Liver (tissue), 9 donors: ENCODE data around the gene SPC24. TPM values are rescaled to one million over a fixed set of nuclear protein-coding genes. Genes with fewer than 3 reads are reported as not detected.

ENCODE experiments used
- DNase-seq: peaks from one replicate; pipeline ENCODE4 v3.0.0-alpha.2; 2017; ENCODE audit warnings: low spot score
- H3K27ac ChIP-seq, 2 donors: one replicate each; pipeline ENCODE4 v1.7.0; 2013; ENCODE audit warnings: inconsistent platforms in 2 of 2, low read length in 2 of 2, control low read depth in 1 of 2, low read depth in 1 of 2, mild to moderate bottlenecking in 1 of 2
- H3K27me3 ChIP-seq, 4 donors: one replicate each; pipeline versions ENCODE4 v1.6.1 to v1.7.0; 2013; ENCODE audit warnings: low read length in 3 of 4, inconsistent platforms in 1 of 4, mild to moderate bottlenecking in 1 of 4, moderate library complexity in 1 of 4; ENCODE audit not compliant: control insufficient read depth in 4 of 4, insufficient read depth in 4 of 4
- H3K36me3 ChIP-seq, 4 donors: one replicate each; pipeline versions ENCODE4 v1.6.1 to v1.7.0; 2013; ENCODE audit warnings: low read length in 3 of 4, mild to moderate bottlenecking in 3 of 4, low read depth in 1 of 4, moderate library complexity in 1 of 4; ENCODE audit not compliant: control insufficient read depth in 4 of 4, insufficient read depth in 3 of 4
- H3K4me1 ChIP-seq, 4 donors: one replicate each; pipeline versions ENCODE4 v1.6.1 to v1.7.0; 2013; ENCODE audit warnings: low read length in 3 of 4, mild to moderate bottlenecking in 3 of 4, moderate library complexity in 1 of 4; ENCODE audit not compliant: control insufficient read depth in 4 of 4, insufficient read depth in 4 of 4
- H3K4me3 ChIP-seq, 3 donors: one replicate each; pipeline versions ENCODE4 v1.6.1 to v1.7.0; 2013; ENCODE audit warnings: low read length in 3 of 3, control low read depth in 1 of 3, low read depth in 1 of 3, mild to moderate bottlenecking in 1 of 3
- H3K9ac ChIP-seq, 2 donors: one replicate each; pipeline ENCODE4 v1.7.0; 2013; ENCODE audit warnings: low read length in 2 of 2, mild to moderate bottlenecking in 2 of 2, moderate library complexity in 2 of 2, control low read depth in 1 of 2, low read depth in 1 of 2
- H3K9me3 ChIP-seq, 4 donors: one replicate each; pipeline versions ENCODE4 v1.6.1 to v1.7.0; 2013; ENCODE audit warnings: low read length in 3 of 4; ENCODE audit not compliant: control insufficient read depth in 4 of 4
- EGR1 ChIP-seq, 2 donors: IDR thresholded peaks; 2 replicates each; pipeline ENCODE4 v1.6.1; 2016 to 2018; ENCODE audit warnings: antibody characterized with exemption in 2 of 2, low read depth in 2 of 2
- FOXA1 ChIP-seq: IDR thresholded peaks from 2 replicates; pipeline ENCODE4 v1.6.1; 2016; ENCODE audit warnings: antibody characterized with exemption
- FOXA2 ChIP-seq: IDR thresholded peaks from 2 replicates; pipeline ENCODE4 v1.6.1; 2016; ENCODE audit warnings: antibody characterized with exemption
- GABPA ChIP-seq, 2 donors: IDR thresholded peaks in 1 of 2; conservative IDR thresholded peaks in 1 of 2; 2 replicates each; pipeline ENCODE4 v1.6.1; 2016; ENCODE audit warnings: antibody characterized with exemption in 2 of 2, mild to moderate bottlenecking in 1 of 2, moderate library complexity in 1 of 2
- HNF4A ChIP-seq, 2 donors: conservative IDR thresholded peaks; 2 replicates each; pipeline ENCODE4 v1.6.1; 2016; ENCODE audit warnings: antibody characterized with exemption in 2 of 2, mild to moderate bottlenecking in 2 of 2
- HNF4G ChIP-seq: IDR thresholded peaks from 2 replicates; pipeline ENCODE4 v1.6.1; 2016; ENCODE audit warnings: antibody characterized with exemption
- JUND ChIP-seq, 2 donors: IDR thresholded peaks; 2 replicates each; pipeline ENCODE4 v1.6.1; 2016; ENCODE audit warnings: antibody characterized with exemption in 2 of 2
- NR2F2 ChIP-seq: IDR thresholded peaks from 2 replicates; pipeline ENCODE4 v1.6.1; 2016; ENCODE audit warnings: antibody characterized with exemption
- RAD21 ChIP-seq, 2 donors: IDR thresholded peaks; 2 replicates each; pipeline ENCODE4 v1.6.1; 2016; ENCODE audit warnings: antibody characterized with exemption in 2 of 2, mild to moderate bottlenecking in 2 of 2
- RXRA ChIP-seq, 2 donors: IDR thresholded peaks; 2 replicates each; pipeline ENCODE4 v1.6.1; 2017 to 2018; ENCODE audit warnings: antibody characterized with exemption in 2 of 2, mild to moderate bottlenecking in 1 of 2
- SP1 ChIP-seq: IDR thresholded peaks from 2 replicates; pipeline ENCODE4 v1.6.1; 2018; ENCODE audit warnings: antibody characterized with exemption, mild to moderate bottlenecking
- YY1 ChIP-seq: IDR thresholded peaks from 2 replicates; pipeline ENCODE4 v1.6.1; 2016; ENCODE audit warnings: antibody characterized with exemption, mild to moderate bottlenecking
- WGBS: extraction: QIAGEN DNeasy Blood & Tissue Kit; methylation state at CpG from one replicate; pipeline ENCODE4 v1.1.7; 2013; 5-methylcytosine and 5-hydroxymethylcytosine counted together
- polyA plus RNA-seq, 2 donors: library from polyadenylated mRNA; stranded (reverse) in 1 of 2; unstranded in 1 of 2; fragments of 200-250 nt in 1 of 2; fragments of >200 nt in 1 of 2; fragmentation: Nextera tagmentation in 1 of 2; extraction: Ambion mirVana in 1 of 2; gene quantifications; one replicate each; pipeline versions ENCODE4 v1.2.1 to v1.2.3, GENCODE V29; 2013 to 2015
- total RNA-seq, 2 donors: library from RNA; depleted of rRNA; stranded (reverse); fragments of >200 nt; gene quantifications; one replicate each; pipeline ENCODE4 v1.2.3, GENCODE V29; 2014
- TF ChIP-seq, protein P1 (sequence below): IDR thresholded peaks from 2 replicates; pipeline ENCODE4 v1.6.1; 2016; ENCODE audit warnings: antibody characterized with exemption
- TF ChIP-seq, protein P2 (sequence below): IDR thresholded peaks from 2 replicates; pipeline ENCODE4 v1.6.1; 2016; ENCODE audit warnings: antibody characterized with exemption
- TF ChIP-seq, protein P3 (sequence below): IDR thresholded peaks from 2 replicates; pipeline ENCODE4 v1.6.1; 2016; ENCODE audit warnings: antibody characterized with exemption, mild to moderate bottlenecking
- donor health status: healthy.
- donor health status: healthy.
- donor health status: healthy.
- donor health status: healthy.
- donor health status: healthy.

The SPC24 gene
- total and polyA plus RNA-seq, 4 donors, result 0.42 to 72.5 (median 1.3) TPM

DNA sequence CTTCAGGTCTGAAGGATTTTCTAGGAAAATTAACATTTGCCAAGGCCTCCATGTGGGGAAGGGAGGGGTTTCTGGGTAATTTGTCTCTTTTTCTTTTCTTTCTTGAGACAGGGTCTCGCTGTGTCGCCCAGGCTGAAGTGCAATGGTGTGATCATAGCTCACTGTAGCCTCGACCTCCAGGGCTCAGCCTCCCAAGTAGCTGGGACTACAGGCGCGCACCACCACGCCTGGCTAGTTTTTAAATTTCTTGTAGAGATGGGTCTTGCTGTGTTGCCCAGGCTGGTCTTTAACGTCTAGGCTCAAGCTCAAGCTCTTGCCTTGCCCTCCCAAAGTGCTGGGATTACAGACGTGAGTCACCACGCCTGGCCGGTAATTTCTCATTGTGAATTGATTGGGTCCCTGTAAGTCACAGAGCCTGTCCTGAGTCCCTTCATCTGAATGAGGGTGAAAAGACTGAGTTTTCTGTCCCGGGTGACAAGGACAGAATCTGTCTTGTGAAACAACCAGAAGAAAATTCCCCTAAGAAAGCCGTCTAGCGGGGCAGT, 10.0 kb upstream of the SPC24 start:
- H3K27me3 ChIP-seq, result no peaks in the 10 kb centered on the region
- H3K36me3 ChIP-seq, result peaks cover 5 to 15% (median 9%) of the 10 kb centered on the region in 4 donors
- no peak overlapping the region for H3K4me3 ChIP-seq
- WGBS, result 86% methylated on average over 13 of the region's 13 CpGs
- H3K4me1 ChIP-seq, result peaks cover 0 to 22% (median 5%) of the 10 kb centered on the region in 4 donors
- no peak for DNase-seq
- H3K27ac ChIP-seq, result peak overlapping the region; percentile 42 to 79
- no peak overlapping the region for H3K9ac ChIP-seq
- H3K9me3 ChIP-seq, result no peaks in the 10 kb centered on the region
- TF ChIP-seq JUND (IDR thresholded peaks at IDR 0.05) (no peak), FOXA2 (no peak), YY1 (no peak)

DNA sequence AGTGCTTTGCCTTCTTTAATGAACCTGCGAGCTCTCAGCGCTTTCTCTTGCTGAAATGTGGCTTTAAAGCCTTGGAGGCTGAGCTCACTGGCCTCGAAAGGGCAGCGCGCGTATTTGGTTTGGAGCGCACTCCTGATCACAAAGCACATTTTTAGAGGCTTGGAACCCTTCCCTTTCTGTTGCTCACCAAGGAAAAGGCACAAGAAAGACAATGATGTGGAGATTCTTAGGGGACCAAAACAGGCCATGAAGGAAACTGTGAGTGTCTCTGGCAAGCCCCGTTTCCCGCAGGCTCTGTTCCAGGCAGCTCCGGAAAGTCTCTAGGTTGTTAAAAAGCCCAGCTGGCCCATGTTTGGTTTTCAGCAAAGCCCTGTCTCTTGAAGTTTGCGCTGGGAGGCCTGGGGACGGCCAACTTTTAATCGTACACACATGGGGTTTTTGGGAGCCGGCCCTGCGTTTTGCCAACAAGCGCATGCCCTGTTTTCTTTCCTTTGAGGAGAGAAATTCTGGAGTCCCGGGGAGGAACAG, 9.4 kb upstream of the SPC24 start:
- H3K36me3 ChIP-seq, result peaks cover 5 to 15% (median 8%) of the 10 kb centered on the region in 4 donors
- DNase-seq, result no peak
- no peak overlapping the region for H3K4me3 ChIP-seq
- no peak overlapping the region for H3K9ac ChIP-seq
- TF ChIP-seq HNF4A (conservative IDR thresholded peaks at IDR 0.05) (no peak), HNF4G (no peak), RAD21 (IDR thresholded peaks at IDR 0.05) (no peak), EGR1 (IDR thresholded peaks at IDR 0.05; ENCODE audit: low read depth in 2 of 2) (no peak), NR2F2 (no peak), SP1 (peak; percentile 11), FOXA1 (no peak), RXRA (IDR thresholded peaks at IDR 0.05) (peak in 1 of 2 donors; percentile 15), YY1 (no peak), JUND (IDR thresholded peaks at IDR 0.05) (peak in 1 of 2 donors; percentile 18), GABPA (IDR thresholded peaks at IDR 0.05 in 1 of 2, conservative IDR thresholded peaks at IDR 0.05 in 1 of 2) (no peak)
- TF ChIP-seq, protein P1, sequence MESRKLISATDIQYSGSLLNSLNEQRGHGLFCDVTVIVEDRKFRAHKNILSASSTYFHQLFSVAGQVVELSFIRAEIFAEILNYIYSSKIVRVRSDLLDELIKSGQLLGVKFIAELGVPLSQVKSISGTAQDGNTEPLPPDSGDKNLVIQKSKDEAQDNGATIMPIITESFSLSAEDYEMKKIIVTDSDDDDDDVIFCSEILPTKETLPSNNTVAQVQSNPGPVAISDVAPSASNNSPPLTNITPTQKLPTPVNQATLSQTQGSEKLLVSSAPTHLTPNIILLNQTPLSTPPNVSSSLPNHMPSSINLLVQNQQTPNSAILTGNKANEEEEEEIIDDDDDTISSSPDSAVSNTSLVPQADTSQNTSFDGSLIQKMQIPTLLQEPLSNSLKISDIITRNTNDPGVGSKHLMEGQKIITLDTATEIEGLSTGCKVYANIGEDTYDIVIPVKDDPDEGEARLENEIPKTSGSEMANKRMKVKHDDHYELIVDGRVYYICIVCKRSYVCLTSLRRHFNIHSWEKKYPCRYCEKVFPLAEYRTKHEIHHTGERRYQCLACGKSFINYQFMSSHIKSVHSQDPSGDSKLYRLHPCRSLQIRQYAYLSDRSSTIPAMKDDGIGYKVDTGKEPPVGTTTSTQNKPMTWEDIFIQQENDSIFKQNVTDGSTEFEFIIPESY, result no peak
- TF ChIP-seq, protein P2, sequence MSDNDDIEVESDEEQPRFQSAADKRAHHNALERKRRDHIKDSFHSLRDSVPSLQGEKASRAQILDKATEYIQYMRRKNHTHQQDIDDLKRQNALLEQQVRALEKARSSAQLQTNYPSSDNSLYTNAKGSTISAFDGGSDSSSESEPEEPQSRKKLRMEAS, result peak; percentile 48
- TF ChIP-seq, protein P3, sequence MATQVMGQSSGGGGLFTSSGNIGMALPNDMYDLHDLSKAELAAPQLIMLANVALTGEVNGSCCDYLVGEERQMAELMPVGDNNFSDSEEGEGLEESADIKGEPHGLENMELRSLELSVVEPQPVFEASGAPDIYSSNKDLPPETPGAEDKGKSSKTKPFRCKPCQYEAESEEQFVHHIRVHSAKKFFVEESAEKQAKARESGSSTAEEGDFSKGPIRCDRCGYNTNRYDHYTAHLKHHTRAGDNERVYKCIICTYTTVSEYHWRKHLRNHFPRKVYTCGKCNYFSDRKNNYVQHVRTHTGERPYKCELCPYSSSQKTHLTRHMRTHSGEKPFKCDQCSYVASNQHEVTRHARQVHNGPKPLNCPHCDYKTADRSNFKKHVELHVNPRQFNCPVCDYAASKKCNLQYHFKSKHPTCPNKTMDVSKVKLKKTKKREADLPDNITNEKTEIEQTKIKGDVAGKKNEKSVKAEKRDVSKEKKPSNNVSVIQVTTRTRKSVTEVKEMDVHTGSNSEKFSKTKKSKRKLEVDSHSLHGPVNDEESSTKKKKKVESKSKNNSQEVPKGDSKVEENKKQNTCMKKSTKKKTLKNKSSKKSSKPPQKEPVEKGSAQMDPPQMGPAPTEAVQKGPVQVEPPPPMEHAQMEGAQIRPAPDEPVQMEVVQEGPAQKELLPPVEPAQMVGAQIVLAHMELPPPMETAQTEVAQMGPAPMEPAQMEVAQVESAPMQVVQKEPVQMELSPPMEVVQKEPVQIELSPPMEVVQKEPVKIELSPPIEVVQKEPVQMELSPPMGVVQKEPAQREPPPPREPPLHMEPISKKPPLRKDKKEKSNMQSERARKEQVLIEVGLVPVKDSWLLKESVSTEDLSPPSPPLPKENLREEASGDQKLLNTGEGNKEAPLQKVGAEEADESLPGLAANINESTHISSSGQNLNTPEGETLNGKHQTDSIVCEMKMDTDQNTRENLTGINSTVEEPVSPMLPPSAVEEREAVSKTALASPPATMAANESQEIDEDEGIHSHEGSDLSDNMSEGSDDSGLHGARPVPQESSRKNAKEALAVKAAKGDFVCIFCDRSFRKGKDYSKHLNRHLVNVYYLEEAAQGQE, result peak; percentile 16
- 70% methylated on average over 17 of the region's 17 CpGs for WGBS
- no peaks in the 10 kb centered on the region for H3K27me3 ChIP-seq
- peak overlapping the region; percentile 42 to 79 for H3K27ac ChIP-seq
- no peaks in the 10 kb centered on the region for H3K9me3 ChIP-seq
- H3K4me1 ChIP-seq, result peaks cover 0 to 21% (median 7%) of the 10 kb centered on the region in 4 donors
